Glomerular visceral epithelial cell (primary cell): ENCODE measurements around the gene PTTG1IP.
"Not testable (repeated sequence)": the region's sequence is repeated elsewhere in the genome, so short reads cannot be mapped to it uniquely, and the experiment has no call there.

Experiments
- DNase-seq: peaks from one replicate; pipeline ENCODE4 v3.0.0-alpha.2; 2016; ENCODE audit errors: extremely low spot score

The PTTG1IP gene

GRCh38 chr21:44881198-44881872 is 7.8 kb upstream of the PTTG1IP start:
- peak; percentile 90 for DNase-seq

- no peak for DNase-seq
Measured at GRCh38 chr21:44880405-44881197, 7.1 kb upstream of the PTTG1IP start.

- not testable (repeated sequence) for DNase-seq
Measured at GRCh38 chr21:44879238-44879637, 5.7 kb upstream of the PTTG1IP start.

- peak; percentile 37 for DNase-seq
Measured at GRCh38 chr21:44878053-44878982, 4.8 kb upstream of the PTTG1IP start.

GRCh38 chr21:44876849-44877575 is 3.5 kb upstream of the PTTG1IP start:
- DNase-seq, result no peak

GRCh38 chr21:44875316-44875700 is 1.8 kb upstream of the PTTG1IP start:
- peak; percentile 57 for DNase-seq

GRCh38 chr21:44874497-44875315 is 1.2 kb upstream of the PTTG1IP start:
- DNase-seq, result peak; percentile 54

GRCh38 chr21:44874240-44874496 is 678 bp upstream of the PTTG1IP start:
- no peak for DNase-seq

GRCh38 chr21:44872649-44873355 is 688 bp downstream of the PTTG1IP start:
- peak; percentile 26 for DNase-seq

GRCh38 chr21:44872323-44872648 is 1.2 kb downstream of the PTTG1IP start:
- peak; percentile 29 for DNase-seq

- DNase-seq, result peak; percentile 53
Measured at GRCh38 chr21:44871576-44872269, 1.8 kb downstream of the PTTG1IP start.

GRCh38 chr21:44870748-44871495 is 2.6 kb downstream of the PTTG1IP start:
- peak; percentile 61 for DNase-seq

- peak; percentile 95 for DNase-seq
Measured at GRCh38 chr21:44869781-44870747, 3.4 kb downstream of the PTTG1IP start.

- DNase-seq, result no peak
Measured at GRCh38 chr21:44868707-44869106, 4.8 kb downstream of the PTTG1IP start.

- no peak for DNase-seq
Measured at GRCh38 chr21:44867999-44868700, 5.3 kb downstream of the PTTG1IP start.

GRCh38 chr21:44867464-44867863 is 6.0 kb downstream of the PTTG1IP start:
- no peak for DNase-seq

- peak; percentile 57 for DNase-seq
Measured at GRCh38 chr21:44866780-44867179, 6.7 kb downstream of the PTTG1IP start.
